ENCODE measurements around the gene BLACAT1.

The BLACAT1 gene

DNA sequence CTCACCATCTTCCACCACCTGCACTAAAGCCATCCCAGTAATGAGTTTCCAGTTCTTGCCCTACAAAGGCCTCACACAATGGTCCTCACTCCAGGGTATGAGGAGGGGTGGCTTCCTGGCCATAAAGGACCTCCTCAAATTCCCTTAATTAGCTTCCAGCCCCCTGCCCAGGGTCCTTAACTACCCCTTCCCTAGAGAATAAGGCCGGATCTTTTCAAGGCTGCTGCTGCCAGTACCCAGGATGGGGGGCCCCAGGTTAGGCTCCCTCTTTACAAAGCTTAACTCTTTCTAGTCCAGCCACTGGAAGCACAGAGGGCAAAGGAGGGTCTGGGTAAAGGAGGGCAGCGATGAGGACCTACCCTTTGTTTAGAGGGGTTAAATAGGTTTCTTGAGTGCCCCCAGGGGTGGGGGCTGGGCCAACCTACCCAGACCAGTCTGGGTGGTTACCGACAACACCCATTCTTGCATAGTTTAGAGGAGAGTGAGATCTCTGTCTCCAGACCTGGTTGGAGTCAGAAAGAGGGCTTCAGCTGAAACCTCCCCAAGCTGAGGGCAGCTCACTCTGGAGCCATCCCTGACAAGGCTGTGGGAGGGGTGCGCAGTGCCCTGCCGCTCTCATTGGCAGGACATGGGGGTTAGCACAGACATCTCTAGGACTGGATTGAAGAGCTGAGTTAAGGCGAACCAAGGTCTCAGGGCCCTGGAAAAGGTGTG is 7.1 kb downstream of the BLACAT1 start:
- no peak for DNase-seq
- no peak overlapping the region for H3K4me3 ChIP-seq (ENCODE audit: low read depth in 1 of 2, low read length in 2 of 2)
- no peaks in the 10 kb centered on the region for H3K4me1 ChIP-seq (ENCODE audit: insufficient read depth, low read length)
- no peak for TF ChIP-seq EZH2 (IDR thresholded peaks at IDR 0.05; ENCODE audit: borderline replicate concordance, low read depth, low read length, severe bottlenecking)
- TF ChIP-seq, protein P1, sequence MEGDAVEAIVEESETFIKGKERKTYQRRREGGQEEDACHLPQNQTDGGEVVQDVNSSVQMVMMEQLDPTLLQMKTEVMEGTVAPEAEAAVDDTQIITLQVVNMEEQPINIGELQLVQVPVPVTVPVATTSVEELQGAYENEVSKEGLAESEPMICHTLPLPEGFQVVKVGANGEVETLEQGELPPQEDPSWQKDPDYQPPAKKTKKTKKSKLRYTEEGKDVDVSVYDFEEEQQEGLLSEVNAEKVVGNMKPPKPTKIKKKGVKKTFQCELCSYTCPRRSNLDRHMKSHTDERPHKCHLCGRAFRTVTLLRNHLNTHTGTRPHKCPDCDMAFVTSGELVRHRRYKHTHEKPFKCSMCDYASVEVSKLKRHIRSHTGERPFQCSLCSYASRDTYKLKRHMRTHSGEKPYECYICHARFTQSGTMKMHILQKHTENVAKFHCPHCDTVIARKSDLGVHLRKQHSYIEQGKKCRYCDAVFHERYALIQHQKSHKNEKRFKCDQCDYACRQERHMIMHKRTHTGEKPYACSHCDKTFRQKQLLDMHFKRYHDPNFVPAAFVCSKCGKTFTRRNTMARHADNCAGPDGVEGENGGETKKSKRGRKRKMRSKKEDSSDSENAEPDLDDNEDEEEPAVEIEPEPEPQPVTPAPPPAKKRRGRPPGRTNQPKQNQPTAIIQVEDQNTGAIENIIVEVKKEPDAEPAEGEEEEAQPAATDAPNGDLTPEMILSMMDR (IDR thresholded peaks at IDR 0.05; ENCODE audit: borderline replicate concordance, extremely low read depth, low read length, poor library complexity, severe bottlenecking): no peak
- no peaks in the 10 kb centered on the region for H3K79me2 ChIP-seq (ENCODE audit: insufficient read depth, low read length)
- H3K4me2 ChIP-seq (ENCODE audit: insufficient read depth, low read length): no peak overlapping the region
- H3K36me3 ChIP-seq (ENCODE audit: insufficient read depth, low read length): no peaks in the 10 kb centered on the region
- no peak overlapping the region for H2AFZ ChIP-seq (ENCODE audit: low read depth, low read length)
- no peak for ATAC-seq (ENCODE audit: insufficient read depth, low read depth)
- H4K20me1 ChIP-seq (ENCODE audit: insufficient read depth, low read length): peaks cover 5% of the 10 kb centered on the region; the same call in 1 of the 2 replicates
- peaks cover 44% of the 10 kb centered on the region for H3K27me3 ChIP-seq (ENCODE audit: insufficient read depth, low read length, poor library complexity)
- no peaks in the 10 kb centered on the region for H3K9me3 ChIP-seq (ENCODE audit: insufficient read depth, low read length, severe bottlenecking)
- no peak overlapping the region for H3K9ac ChIP-seq (ENCODE audit: low read depth, low read length)
- H3K27ac ChIP-seq (ENCODE audit: low read length): no peak overlapping the region

DNA sequence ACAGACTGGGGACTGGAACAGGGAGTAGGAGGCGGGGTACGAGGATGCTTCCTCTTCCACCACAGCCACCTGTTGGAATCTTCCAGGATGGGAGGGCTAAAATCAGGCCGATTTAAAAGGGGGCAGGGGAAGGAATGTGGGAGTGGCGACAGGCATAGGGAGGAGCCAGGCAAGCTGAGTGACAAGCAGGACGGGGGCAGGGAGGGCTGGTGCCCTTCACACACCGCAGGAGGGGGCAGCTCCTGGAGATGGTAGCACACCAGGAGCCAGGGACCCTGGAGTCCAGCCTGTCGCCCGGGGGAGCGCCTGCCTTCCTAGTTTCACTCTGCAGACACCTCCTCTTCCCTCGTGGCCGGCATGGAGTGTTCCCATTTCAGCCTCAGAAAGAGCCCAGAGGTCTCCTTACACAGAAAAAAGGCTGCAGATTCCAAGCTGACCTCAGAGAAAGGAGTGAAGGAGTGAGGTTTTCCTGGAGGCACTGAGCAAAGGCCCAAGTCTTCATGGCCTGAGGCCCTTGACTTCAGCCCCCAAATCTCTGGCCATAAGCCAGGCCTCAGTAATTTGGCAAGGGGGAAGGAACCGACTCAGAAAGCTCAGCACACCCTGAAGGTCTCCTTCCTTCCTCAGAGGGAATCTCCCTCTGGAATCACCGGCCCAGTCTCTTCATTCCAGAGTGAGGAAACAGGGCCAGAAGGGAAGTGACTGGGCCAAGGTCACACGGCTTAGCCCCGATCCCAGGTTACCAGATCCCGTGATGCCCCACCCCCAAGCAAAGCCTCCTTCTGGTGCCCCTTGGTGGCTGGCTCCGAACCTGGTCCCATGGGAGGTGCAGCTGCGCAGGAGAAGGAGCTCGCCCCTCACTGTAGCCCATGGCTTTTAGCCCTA is 8.1 kb downstream of the BLACAT1 start:
- H3K27me3 ChIP-seq (ENCODE audit: insufficient read depth, low read length, poor library complexity): peaks cover 40% of the 10 kb centered on the region
- H3K79me2 ChIP-seq (ENCODE audit: insufficient read depth, low read length): no peaks in the 10 kb centered on the region
- H3K4me2 ChIP-seq (ENCODE audit: insufficient read depth, low read length): no peak overlapping the region
- DNase-seq (no peak), ATAC-seq (ENCODE audit: insufficient read depth, low read depth) (no peak)
- TF ChIP-seq, protein P1 (IDR thresholded peaks at IDR 0.05; ENCODE audit: borderline replicate concordance, extremely low read depth, low read length, poor library complexity, severe bottlenecking): no peak
- no peak for TF ChIP-seq EZH2 (IDR thresholded peaks at IDR 0.05; ENCODE audit: borderline replicate concordance, low read depth, low read length, severe bottlenecking)
- no peak overlapping the region for H3K9ac ChIP-seq (ENCODE audit: low read depth, low read length)
- H3K36me3 ChIP-seq (ENCODE audit: insufficient read depth, low read length): no peaks in the 10 kb centered on the region
- no peak overlapping the region for H3K27ac ChIP-seq (ENCODE audit: low read length)
- no peaks in the 10 kb centered on the region for H3K9me3 ChIP-seq (ENCODE audit: insufficient read depth, low read length, severe bottlenecking)
- peaks cover 5% of the 10 kb centered on the region; the same call in 1 of the 2 replicates for H4K20me1 ChIP-seq (ENCODE audit: insufficient read depth, low read length)
- H3K4me1 ChIP-seq (ENCODE audit: insufficient read depth, low read length): no peaks in the 10 kb centered on the region
- H2AFZ ChIP-seq (ENCODE audit: low read depth, low read length): no peak overlapping the region
- no peak overlapping the region for H3K4me3 ChIP-seq (ENCODE audit: low read depth in 1 of 2, low read length in 2 of 2)

DNA sequence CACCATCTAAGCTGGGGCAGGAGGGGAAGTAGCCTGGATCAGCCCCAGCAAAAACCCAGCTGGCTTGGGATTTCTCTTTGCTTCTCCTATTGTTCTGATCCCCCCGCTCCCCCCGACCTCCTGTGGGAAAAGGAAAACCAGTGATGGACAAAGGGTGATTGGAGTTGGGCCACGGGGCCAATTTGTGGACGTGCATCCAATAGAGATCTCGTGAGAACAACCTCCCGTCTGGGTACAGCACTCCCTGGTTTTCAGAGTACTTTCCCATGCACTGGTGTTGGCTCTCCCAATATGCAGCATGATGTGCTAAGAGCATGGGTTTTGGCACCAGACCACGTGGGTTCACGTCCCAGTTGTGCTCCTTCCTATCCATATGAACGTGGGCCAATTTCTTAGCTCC is 9.0 kb downstream of the BLACAT1 start:
- H3K9me3 ChIP-seq (ENCODE audit: insufficient read depth, low read length, severe bottlenecking): no peaks in the 10 kb centered on the region
- DNase-seq (no peak), ATAC-seq (ENCODE audit: insufficient read depth, low read depth) (no peak)
- no peak overlapping the region for H3K27ac ChIP-seq (ENCODE audit: low read length)
- no peaks in the 10 kb centered on the region for H3K36me3 ChIP-seq (ENCODE audit: insufficient read depth, low read length)
- H3K4me2 ChIP-seq (ENCODE audit: insufficient read depth, low read length): no peak overlapping the region
- H4K20me1 ChIP-seq (ENCODE audit: insufficient read depth, low read length): no peaks in the 10 kb centered on the region; the same call in 1 of the 2 replicates
- H3K79me2 ChIP-seq (ENCODE audit: insufficient read depth, low read length): no peaks in the 10 kb centered on the region
- peaks cover 33% of the 10 kb centered on the region for H3K27me3 ChIP-seq (ENCODE audit: insufficient read depth, low read length, poor library complexity)
- no peak for TF ChIP-seq EZH2 (IDR thresholded peaks at IDR 0.05; ENCODE audit: borderline replicate concordance, low read depth, low read length, severe bottlenecking)
- TF ChIP-seq, protein P1 (IDR thresholded peaks at IDR 0.05; ENCODE audit: borderline replicate concordance, extremely low read depth, low read length, poor library complexity, severe bottlenecking): no peak
- H2AFZ ChIP-seq (ENCODE audit: low read depth, low read length): no peak overlapping the region
- H3K4me3 ChIP-seq (ENCODE audit: low read depth in 1 of 2, low read length in 2 of 2): no peak overlapping the region
- H3K4me1 ChIP-seq (ENCODE audit: insufficient read depth, low read length): no peaks in the 10 kb centered on the region
- no peak overlapping the region for H3K9ac ChIP-seq (ENCODE audit: low read depth, low read length)
